Endometrial microvascular endothelial cells (primary cell): Measurements from ENCODE around the gene NDUFV2. TPM values are rescaled to one million over a fixed set of nuclear protein-coding genes. Genes with fewer than 3 reads are reported as not detected.
"Not testable (repeated sequence)": the region's sequence is repeated elsewhere in the genome, so short reads cannot be mapped to it uniquely, and the experiment has no call there.

Experiments
- in situ Hi-C: cut with HindIII; loops from 2 replicates; pipeline ENCODE4 v1.10.0; 2017; ENCODE audit warnings: low sequenced_read_pairs, low pct_unique_long_range_greater_than_20kb; ENCODE audit errors: inconsistent ontology term
- total RNA-seq: library from RNA; depleted of rRNA; stranded (reverse); fragments of >200 nt; gene quantifications from one replicate; pipeline ENCODE4 v1.2.3, GENCODE V29; 2015; ENCODE audit errors: inconsistent ontology term

The NDUFV2 gene
- total RNA-seq, 1 donor from 2014 or later = 197 TPM

DNA sequence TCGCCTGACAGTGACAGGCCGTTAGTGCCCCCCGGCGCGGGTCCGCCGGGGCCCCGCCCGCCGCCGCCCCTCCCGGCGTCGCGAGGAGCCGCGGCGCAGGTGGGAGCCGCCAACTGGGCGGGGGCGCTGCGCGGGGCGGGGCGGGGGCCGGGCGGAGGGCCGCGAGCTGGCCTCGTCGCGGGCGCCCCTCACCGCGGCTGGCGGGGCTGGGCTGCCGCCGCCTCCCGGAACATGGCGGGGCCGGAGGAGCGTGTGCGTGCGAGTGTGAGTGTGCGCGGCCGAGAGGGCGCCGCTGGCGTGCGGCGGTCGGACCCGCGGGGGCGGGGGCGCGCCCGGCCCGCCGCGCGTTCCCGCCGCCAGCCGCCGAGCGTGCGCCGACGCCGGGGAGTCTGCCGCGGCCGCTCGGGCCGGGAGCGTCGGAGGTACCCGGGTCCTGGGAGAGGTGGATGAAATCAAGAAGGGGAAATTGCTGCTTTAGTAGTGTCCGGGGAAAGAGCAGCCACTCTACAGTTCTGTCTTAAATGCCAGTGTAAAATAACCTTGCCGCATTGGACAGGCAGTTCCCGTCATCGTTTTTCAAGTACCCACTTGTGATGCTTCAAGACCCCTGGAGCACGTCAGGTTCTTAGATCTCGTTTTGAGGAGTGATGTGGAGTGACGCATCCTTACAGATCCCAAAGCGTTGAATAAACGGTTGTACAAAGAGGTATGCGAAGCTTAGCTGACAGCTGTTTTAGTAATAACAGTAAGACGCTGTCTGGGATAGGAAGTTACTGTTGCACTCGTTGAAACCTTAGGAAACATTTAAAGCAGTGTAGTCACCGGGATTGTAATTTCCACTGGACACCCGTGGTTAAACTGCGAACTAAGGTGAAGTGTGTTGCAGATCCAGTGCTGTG, 34.9 kb downstream of the NDUFV2 start:
- in situ Hi-C loops = no loop called here

GRCh38 chr18:9139400-9140039, 37.0 kb downstream of the NDUFV2 start:
- in situ Hi-C loops = no loop called here

DNA sequence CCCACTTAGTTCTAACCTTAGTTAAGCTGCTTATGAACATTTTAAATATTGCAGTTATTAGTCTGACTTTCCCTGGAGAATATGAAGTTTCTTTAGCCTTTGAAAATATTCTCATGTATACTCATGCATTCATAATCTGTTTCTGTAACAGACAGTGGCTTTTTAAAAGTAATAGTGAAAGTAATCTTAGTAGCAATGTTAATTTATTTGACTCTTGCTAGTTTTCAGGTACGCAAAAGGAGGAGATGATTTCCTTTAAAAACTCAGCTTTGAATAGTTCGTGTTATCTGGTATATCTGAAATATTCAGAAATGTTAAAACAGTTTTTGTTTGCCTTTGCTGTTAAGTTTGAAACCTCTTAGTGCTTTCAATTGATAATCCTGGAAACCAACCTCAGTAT, 37.9 kb downstream of the NDUFV2 start:
- in situ Hi-C loops = no loop called here

DNA sequence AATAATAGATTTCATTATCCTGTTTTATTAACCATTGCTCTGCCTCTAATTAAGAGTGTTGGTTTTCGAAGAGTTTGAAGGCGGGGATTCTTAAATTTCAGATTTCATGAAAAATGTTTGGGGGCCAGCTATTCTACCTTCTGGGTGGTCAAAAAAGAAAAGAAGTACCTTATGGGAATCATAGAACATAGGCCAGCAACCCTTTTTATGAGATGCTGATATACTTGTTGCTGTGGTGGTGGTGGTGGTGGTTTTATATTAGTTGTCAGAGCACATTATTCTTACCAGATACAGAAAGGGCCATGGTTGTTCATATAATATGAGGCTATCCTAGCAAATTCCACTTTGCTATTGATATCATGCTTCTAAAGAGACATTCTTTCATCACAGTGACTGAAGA, 38.5 kb downstream of the NDUFV2 start:
- in situ Hi-C loops = no loop called here

- in situ Hi-C loops = no loop called here
Measured at GRCh38 chr18:9146224-9146623, 43.7 kb downstream of the NDUFV2 start.

- in situ Hi-C loops = no loop called here
Measured at GRCh38 chr18:9147440-9148202, 45.1 kb downstream of the NDUFV2 start.

DNA sequence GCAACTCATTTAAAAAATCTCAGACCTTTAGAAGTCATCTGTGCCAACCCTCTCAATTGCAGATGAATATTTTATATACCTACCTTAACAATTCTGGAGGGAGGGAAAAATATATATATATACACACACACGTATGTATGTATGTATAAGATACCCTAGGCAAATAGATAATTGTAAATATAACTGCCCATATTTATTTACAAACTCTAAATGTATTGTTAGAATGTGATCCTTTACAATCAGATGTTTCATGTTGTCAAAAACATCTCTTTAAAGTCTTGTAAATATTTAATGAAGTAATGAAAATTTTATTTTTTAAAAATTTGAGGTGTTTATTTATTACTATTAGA, 45.7 kb downstream of the NDUFV2 start:
- in situ Hi-C loops = no loop called here

DNA sequence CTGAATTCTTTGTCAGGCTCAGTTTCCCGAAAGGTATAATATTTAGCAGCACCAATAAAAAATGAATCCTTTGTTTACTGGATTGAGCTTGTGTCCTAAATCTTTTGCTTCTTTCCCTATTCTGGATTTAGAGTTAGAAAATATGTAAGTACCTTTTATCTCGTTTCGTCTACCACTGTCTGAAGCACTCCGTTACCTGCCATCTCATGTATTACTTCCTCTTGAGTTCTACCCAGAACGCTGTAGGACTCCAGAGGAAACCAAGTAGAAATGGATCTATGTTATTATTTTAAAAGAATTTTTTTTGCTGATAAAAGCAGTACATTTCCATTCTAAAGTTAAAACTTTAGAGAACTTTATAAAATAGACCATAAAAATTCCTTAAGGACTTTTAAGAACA, 47.6 kb downstream of the NDUFV2 start:
- in situ Hi-C loops = no loop called here

- in situ Hi-C loops = no loop called here
Measured at GRCh38 chr18:9153256-9153655, 50.8 kb downstream of the NDUFV2 start.

- in situ Hi-C loops = no loop called here
Measured at GRCh38 chr18:9156604-9157249, 54.2 kb downstream of the NDUFV2 start.

GRCh38 chr18:9157806-9158205, 55.3 kb downstream of the NDUFV2 start:
- in situ Hi-C loops = no loop called here

DNA sequence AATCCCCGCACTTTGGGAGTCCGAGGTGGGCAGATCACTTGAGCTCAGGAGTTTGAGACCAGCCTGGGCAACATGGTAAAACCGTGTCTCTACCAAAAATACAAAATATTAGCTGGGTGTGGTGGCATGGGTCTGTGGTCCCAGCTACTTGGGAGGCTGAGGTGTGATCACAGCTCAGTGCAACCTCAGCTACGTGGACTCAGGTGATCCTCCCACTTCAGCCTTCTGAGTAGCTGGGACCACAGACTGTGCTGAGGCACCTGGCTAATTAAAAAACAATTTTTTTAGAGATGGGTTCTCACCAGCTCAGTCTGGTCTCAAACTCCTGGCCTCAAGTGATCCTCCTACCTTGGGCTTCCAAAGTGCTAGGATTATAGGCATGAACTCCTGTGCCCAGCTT, 57.5 kb downstream of the NDUFV2 start:
- in situ Hi-C loops = no loop called here

DNA sequence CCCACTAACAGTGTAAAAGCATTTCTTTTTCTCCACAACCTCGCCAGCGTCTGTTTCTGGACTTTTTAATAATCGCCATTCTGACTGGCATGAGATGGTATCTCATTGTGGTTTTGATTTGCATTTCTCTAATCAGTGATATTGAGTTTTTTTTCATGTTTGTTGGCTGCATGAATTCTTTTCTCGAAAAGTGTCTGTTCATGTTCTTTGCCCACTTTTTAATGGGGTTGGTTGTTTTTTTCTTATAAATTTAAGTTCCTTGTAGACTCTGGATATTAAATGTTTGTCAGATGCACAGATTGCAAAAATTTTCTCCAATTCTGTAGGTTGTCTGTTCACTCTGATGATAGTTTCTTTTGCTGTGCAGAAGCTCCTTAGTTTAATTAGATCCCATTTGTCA, 60.2 kb downstream of the NDUFV2 start:
- in situ Hi-C loops = not testable (repeated sequence)

GRCh38 chr18:9164149-9164548, 61.6 kb downstream of the NDUFV2 start:
- in situ Hi-C loops = not testable (repeated sequence)

- in situ Hi-C loops = not testable (repeated sequence)
Measured at GRCh38 chr18:9165883-9166282, 63.4 kb downstream of the NDUFV2 start.

- in situ Hi-C loops = not testable (repeated sequence)
Measured at GRCh38 chr18:9169515-9169914, 67.0 kb downstream of the NDUFV2 start.

GRCh38 chr18:9171919-9172318, 69.4 kb downstream of the NDUFV2 start:
- in situ Hi-C loops = not testable (repeated sequence)

- in situ Hi-C loops = no loop called here
Measured at GRCh38 chr18:9172506-9173127, 70.1 kb downstream of the NDUFV2 start.

- in situ Hi-C loops = no loop called here
Measured at GRCh38 chr18:9173770-9174233, 71.3 kb downstream of the NDUFV2 start.
